ENCODE data around the gene APOD.
A peak's percentile ranks its signal among the peaks of the same experiment; 100 is the strongest.

Gene APOD

DNA sequence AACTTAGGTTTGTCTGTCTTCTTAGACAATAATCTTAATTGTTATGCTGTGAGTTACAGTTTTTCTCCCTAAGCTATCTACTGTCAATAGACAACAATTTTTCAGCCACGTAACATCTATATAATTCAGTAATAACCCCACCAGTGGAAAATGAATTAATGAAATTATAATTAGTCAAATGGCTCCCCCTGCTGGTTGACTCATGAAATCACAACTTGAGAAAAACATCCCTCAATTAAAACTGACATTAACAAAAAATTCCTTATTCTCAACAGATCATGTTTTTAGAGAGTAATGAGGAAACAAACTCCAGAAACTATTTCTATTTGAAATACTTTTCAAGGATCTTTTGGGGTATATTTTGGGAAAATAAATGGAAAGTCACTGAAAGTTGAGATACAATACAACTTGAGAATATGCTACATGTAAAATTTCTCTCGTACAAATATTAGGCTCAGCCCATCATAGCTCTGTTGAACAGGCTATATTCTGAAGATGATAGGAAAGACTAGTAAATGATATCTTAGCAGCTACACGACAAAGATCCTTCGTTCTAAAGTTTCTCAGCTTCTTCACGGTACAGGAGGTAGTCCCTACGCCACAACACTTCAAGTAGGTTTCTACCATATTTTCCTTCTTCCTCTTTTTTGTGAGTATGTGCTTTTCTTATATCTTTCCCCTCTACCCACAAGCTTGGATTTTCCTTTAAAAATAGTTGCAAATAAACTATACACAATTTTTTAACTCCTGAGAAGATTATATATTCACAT lies 61.3 kb downstream of the APOD start:
- DNase-seq: peak; percentile 26
